ENCODE measurements around the gene SIPA1L3.

Gene SIPA1L3

DNA sequence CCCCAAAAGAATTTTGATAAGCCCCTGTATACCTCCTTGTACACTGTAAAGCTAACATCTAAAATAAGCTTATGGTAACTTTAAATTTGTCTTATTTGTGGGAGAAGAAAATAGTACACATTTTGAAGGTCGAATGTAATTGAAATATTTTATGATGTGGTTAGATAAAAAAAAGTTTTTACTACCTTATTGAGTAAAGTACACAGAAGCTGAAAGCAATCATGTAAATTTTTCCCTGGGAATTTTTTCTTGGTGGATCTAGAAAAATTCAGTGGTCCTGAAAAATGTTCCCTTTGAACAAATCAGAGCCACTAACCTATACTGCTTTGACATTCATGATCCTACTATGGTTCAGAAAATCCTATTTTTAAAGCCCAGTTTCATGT, 46.9 kb downstream of the SIPA1L3 start:
- no peak for DNase-seq (ENCODE audit: extremely low read depth, low read depth)
- TF ChIP-seq, protein P1, sequence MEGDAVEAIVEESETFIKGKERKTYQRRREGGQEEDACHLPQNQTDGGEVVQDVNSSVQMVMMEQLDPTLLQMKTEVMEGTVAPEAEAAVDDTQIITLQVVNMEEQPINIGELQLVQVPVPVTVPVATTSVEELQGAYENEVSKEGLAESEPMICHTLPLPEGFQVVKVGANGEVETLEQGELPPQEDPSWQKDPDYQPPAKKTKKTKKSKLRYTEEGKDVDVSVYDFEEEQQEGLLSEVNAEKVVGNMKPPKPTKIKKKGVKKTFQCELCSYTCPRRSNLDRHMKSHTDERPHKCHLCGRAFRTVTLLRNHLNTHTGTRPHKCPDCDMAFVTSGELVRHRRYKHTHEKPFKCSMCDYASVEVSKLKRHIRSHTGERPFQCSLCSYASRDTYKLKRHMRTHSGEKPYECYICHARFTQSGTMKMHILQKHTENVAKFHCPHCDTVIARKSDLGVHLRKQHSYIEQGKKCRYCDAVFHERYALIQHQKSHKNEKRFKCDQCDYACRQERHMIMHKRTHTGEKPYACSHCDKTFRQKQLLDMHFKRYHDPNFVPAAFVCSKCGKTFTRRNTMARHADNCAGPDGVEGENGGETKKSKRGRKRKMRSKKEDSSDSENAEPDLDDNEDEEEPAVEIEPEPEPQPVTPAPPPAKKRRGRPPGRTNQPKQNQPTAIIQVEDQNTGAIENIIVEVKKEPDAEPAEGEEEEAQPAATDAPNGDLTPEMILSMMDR (IDR thresholded peaks at IDR 0.05; ENCODE audit: low read depth, low read length, missing control alignments): no peak
- no peak overlapping the region for H3K4me3 ChIP-seq (replicated peaks; ENCODE audit: low read depth, low read length)

DNA sequence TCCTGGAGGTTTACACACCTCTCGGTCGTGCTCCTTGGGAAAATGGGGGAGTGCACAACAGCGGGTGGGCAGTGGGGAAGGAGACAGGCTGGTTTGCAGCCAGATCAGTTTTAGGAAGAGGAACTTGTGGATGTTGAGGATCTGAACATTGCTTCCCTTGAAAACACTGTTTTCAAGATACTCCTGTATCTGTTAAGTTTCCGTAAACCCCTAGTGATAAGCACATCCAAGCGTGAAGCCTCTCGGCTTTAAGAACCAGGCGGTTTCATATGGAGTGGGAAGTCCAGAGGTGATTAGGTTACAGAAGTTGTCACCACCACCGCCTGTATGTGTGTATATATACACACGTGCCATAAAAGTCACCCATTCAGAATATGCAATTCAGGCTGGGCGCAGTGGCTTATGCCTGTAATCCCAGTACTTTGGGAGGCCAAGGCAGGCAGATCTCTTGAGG, 47.4 kb downstream of the SIPA1L3 start:
- no peak for DNase-seq (ENCODE audit: extremely low read depth, low read depth)
- TF ChIP-seq, protein P1 (IDR thresholded peaks at IDR 0.05; ENCODE audit: low read depth, low read length, missing control alignments): no peak

DNA sequence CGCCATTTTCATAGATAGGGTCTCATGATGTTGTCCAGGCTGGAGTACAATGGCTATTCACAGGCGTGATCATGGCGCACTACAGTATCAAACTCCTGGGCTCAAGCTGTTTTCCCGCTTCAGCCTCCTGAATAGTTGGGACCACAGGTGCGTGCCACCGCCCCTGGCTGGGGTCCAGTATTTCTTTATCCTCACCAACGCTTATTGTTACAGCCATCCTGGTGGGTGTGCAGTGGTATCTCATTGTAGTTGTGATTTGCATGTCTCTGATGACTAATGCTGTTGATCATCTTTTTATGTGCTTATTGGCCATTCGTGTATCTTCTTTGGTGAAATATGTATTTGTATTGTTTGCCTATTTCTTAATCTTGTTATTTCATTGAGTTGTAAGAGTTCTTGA, 49.0 kb downstream of the SIPA1L3 start:
- TF ChIP-seq, protein P1 (IDR thresholded peaks at IDR 0.05; ENCODE audit: low read depth, low read length, missing control alignments): no peak
- no peak for DNase-seq (ENCODE audit: extremely low read depth, low read depth)
- H3K4me3 ChIP-seq (replicated peaks; ENCODE audit: low read depth, low read length): no peak overlapping the region

More for the DNA sequence above, 47.4 kb downstream of the SIPA1L3 start:
- H3K4me3 ChIP-seq (replicated peaks; ENCODE audit: low read depth, low read length): no peak overlapping the region

DNA sequence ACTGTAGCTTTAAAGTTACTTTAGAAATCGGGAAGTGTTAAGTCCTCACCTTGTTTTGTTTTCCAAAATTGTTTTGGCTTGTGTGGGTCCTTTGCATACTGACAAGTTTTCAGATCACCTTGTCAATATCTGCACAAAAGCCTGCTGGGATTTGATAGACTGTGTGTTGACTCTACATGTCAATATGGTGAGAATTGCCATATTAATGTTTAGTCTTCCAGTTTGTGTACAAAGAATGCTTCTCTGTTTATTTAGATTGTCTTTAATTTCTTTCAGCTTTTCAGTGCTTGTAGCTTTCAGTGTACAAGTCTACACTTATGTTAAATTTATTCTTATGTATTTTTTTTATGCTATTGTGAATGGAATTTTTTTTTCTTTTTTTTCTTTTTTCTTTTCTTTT, 50.2 kb downstream of the SIPA1L3 start:
- TF ChIP-seq, protein P1 (IDR thresholded peaks at IDR 0.05; ENCODE audit: low read depth, low read length, missing control alignments): no peak
- no peak overlapping the region for H3K4me3 ChIP-seq (replicated peaks; ENCODE audit: low read depth, low read length)
- DNase-seq (ENCODE audit: extremely low read depth, low read depth): no peak

DNA sequence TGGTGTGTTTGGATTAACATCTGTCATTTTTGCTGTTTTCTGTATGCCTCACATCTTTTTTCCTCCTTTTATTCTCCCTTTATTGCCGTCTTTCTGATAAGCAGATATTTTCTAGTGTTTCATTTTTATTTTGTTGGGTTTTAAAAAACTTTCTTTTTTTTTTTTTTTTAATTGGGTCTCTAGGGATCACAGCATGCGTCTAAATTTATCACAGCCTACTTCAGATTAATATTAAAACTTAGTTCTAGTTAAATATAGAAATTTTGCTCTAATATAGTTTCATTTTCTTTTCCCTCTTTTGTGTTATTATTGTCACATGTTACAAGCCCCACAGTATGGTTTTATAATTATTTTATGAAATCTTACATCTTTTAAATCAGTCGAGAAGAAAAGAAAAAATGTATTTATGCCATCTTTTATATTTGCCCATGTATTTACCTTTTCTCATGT, 52.7 kb downstream of the SIPA1L3 start:
- no peak overlapping the region for H3K4me3 ChIP-seq (replicated peaks; ENCODE audit: low read depth, low read length)
- DNase-seq (ENCODE audit: extremely low read depth, low read depth): no peak
- TF ChIP-seq, protein P1 (IDR thresholded peaks at IDR 0.05; ENCODE audit: low read depth, low read length, missing control alignments): no peak

DNA sequence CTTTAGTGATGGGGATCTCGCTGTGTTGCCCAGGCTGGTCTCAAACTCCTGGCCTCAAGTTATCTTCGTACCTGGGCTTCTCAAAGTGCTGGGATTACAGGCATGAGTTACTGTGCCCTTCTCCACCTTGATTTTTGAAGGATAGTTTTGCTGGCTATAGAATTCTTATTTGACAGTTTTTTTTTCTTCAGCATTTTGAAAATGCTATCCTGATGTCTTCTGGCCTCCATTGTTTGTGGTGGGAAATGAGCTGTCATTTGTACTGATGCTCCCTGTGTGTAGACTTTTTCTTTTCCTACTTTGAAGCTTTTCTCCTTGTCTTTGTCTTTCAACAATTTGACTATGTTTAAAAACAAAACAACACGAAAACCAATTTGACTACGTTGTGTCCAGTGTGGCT, 54.2 kb downstream of the SIPA1L3 start:
- TF ChIP-seq, protein P1 (IDR thresholded peaks at IDR 0.05; ENCODE audit: low read depth, low read length, missing control alignments): no peak
- no peak overlapping the region for H3K4me3 ChIP-seq (replicated peaks; ENCODE audit: low read depth, low read length)
- no peak for DNase-seq (ENCODE audit: extremely low read depth, low read depth)

Measured in HFF-Myc (cell line).